Nephron (organoid): ENCODE results near the gene ARHGAP18.

ENCODE experiments used
- H3K27ac Mint-ChIP-seq, 3 experiments: 2 replicates each; pipeline ENCODE4 v1.8.0; 2020; ENCODE audit warnings: mixed read lengths in 3 of 3, mild to moderate bottlenecking in 2 of 3, moderate library complexity in 1 of 3
- H3K27me3 Mint-ChIP-seq: 2 replicates; pipeline ENCODE4 v1.8.0; 2021; ENCODE audit warnings: low read depth, mild to moderate bottlenecking, moderate library complexity, mixed read lengths
- H3K36me3 Mint-ChIP-seq: 2 replicates; pipeline ENCODE4 v1.8.0; 2020; ENCODE audit warnings: low read depth, mixed read lengths
- H3K4me1 Mint-ChIP-seq: 2 replicates; pipeline ENCODE4 v1.8.0; 2020; ENCODE audit warnings: mixed read lengths
- H3K4me3 Mint-ChIP-seq, 3 experiments: 2 replicates each; pipeline ENCODE4 v1.8.0; 2020; ENCODE audit warnings: mild to moderate bottlenecking in 3 of 3, mixed read lengths in 3 of 3, moderate library complexity in 2 of 3
- H3K9me3 Mint-ChIP-seq: 2 replicates; pipeline ENCODE4 v1.8.0; 2020; ENCODE audit warnings: mixed read lengths
- TF ChIP-seq, protein P1 (sequence below), 3 experiments: fragments of 200-600 bp; sonication (generic); IDR thresholded peaks; one replicate each; pipeline ENCODE4 v1.5.0; 2021; ENCODE audit warnings: antibody characterized with exemption in 3 of 3; ENCODE audit not compliant: unreplicated experiment in 3 of 3

Gene ARHGAP18

DNA sequence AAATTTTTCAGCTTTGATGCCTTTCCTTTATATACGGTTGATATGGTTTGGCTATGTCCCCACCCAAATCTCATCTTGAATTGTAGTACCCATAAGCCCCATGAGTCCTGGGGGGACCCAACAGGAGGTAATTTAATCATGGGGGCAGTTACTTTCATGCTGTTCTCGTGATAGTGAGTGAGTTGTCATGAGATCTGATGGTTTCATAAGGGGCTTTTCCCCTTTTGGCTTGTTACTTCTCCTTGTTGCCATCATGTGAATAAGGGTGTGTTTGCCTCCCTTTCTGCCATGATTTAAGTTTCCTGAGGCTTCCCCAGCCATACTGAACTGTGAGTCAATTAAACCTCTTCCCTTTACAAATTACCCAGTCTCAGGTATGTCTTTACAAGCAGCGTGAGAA is 66.8 kb downstream of the ARHGAP18 start:
- peaks cover 66% of the 10 kb centered on the region for H3K4me1 Mint-ChIP-seq

GRCh38 chr6:129642322-129642721 is 67.7 kb downstream of the ARHGAP18 start:
- H3K36me3 Mint-ChIP-seq: peaks cover 4% of the 10 kb centered on the region

More for the DNA sequence above, 66.8 kb downstream of the ARHGAP18 start:
- TF ChIP-seq, protein P1, sequence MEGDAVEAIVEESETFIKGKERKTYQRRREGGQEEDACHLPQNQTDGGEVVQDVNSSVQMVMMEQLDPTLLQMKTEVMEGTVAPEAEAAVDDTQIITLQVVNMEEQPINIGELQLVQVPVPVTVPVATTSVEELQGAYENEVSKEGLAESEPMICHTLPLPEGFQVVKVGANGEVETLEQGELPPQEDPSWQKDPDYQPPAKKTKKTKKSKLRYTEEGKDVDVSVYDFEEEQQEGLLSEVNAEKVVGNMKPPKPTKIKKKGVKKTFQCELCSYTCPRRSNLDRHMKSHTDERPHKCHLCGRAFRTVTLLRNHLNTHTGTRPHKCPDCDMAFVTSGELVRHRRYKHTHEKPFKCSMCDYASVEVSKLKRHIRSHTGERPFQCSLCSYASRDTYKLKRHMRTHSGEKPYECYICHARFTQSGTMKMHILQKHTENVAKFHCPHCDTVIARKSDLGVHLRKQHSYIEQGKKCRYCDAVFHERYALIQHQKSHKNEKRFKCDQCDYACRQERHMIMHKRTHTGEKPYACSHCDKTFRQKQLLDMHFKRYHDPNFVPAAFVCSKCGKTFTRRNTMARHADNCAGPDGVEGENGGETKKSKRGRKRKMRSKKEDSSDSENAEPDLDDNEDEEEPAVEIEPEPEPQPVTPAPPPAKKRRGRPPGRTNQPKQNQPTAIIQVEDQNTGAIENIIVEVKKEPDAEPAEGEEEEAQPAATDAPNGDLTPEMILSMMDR (IDR thresholded peaks at IDR 0.05; ENCODE audit: unreplicated experiment in 3 of 3): no peak
- Mint-ChIP-seq H3K27me3 (no peaks in the 10 kb centered on the region), H3K4me3 (no peak overlapping the region), H3K9me3 (no peaks in the 10 kb centered on the region), H3K36me3 (no peaks in the 10 kb centered on the region), H3K27ac (peak overlapping the region; percentile 37 to 93 (median 88))

GRCh38 chr6:129641344-129641743 is 68.6 kb downstream of the ARHGAP18 start:
- Mint-ChIP-seq H3K27ac (peak overlapping the region; percentile 69 to 87 (median 81)), H3K4me3 (no peak overlapping the region), H3K9me3 (no peaks in the 10 kb centered on the region), H3K36me3 (peaks cover 7% of the 10 kb centered on the region), H3K27me3 (no peaks in the 10 kb centered on the region), H3K4me1 (peaks cover 63% of the 10 kb centered on the region)
- TF ChIP-seq, protein P1 (IDR thresholded peaks at IDR 0.05; ENCODE audit: unreplicated experiment in 3 of 3): no peak

More at GRCh38 chr6:129642322-129642721, 67.7 kb downstream of the ARHGAP18 start:
- TF ChIP-seq, protein P1 (IDR thresholded peaks at IDR 0.05; ENCODE audit: unreplicated experiment in 3 of 3): no peak
- H3K4me1 Mint-ChIP-seq: peaks cover 71% of the 10 kb centered on the region
- H3K27ac Mint-ChIP-seq: no peak overlapping the region
- no peaks in the 10 kb centered on the region for H3K9me3 Mint-ChIP-seq
- no peak overlapping the region for H3K4me3 Mint-ChIP-seq
- H3K27me3 Mint-ChIP-seq: no peaks in the 10 kb centered on the region

- peaks cover 49% of the 10 kb centered on the region for H3K4me1 Mint-ChIP-seq
- H3K9me3 Mint-ChIP-seq: no peaks in the 10 kb centered on the region
- TF ChIP-seq, protein P1 (IDR thresholded peaks at IDR 0.05; ENCODE audit: unreplicated experiment in 3 of 3): no peak
- peak overlapping the region in 2 of 3 experiments; percentile 24 to 33 for H3K4me3 Mint-ChIP-seq
- H3K27ac Mint-ChIP-seq: peak overlapping the region; percentile 87 to 91 (median 91)
- H3K36me3 Mint-ChIP-seq: peaks cover 11% of the 10 kb centered on the region
- H3K27me3 Mint-ChIP-seq: no peaks in the 10 kb centered on the region
Observed at GRCh38 chr6:129638686-129639085, 71.3 kb downstream of the ARHGAP18 start.

- Mint-ChIP-seq H3K27ac (peak overlapping the region; percentile 87 to 91 (median 91)), H3K4me1 (peaks cover 49% of the 10 kb centered on the region), H3K36me3 (peaks cover 11% of the 10 kb centered on the region), H3K27me3 (no peaks in the 10 kb centered on the region), H3K4me3 (peak overlapping the region in 2 of 3 experiments; percentile 24 to 33), H3K9me3 (no peaks in the 10 kb centered on the region)
- TF ChIP-seq, protein P1 (IDR thresholded peaks at IDR 0.05; ENCODE audit: unreplicated experiment in 3 of 3): no peak
Observed at GRCh38 chr6:129638055-129638684, 71.8 kb downstream of the ARHGAP18 start.
